ENCODE measurements around the gene CCDC18. TPM values are rescaled to one million over a fixed set of nuclear protein-coding genes. Genes with fewer than 3 reads are reported as not detected.
"Not testable (repeated sequence)": the region's sequence is repeated elsewhere in the genome, so short reads cannot be mapped to it uniquely, and the experiment has no call there.

Gene CCDC18
- total and polyA plus RNA-seq, 8 donors, result 4.1 to 17.2 (median 11.6) TPM

DNA sequence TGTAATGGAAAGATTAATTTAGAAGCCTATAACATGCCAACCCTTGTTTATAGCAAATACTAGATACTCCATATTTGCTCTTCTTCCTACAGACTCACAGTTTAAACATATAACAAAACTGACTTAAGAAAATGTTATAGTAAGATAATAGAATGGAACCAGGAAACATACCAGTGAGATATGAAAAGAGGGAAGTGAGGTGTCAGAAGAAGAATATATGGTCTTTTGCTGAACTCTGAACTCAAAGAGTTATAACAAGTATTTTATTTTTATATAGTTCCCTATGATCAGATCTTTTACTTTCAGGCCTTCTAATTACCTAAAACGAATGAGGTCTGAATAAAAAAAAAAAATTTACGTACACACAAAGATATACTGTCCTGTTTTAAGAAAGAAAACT, 21.2 kb upstream of the CCDC18 start:
- Histone ChIP-seq H3K4me1 (peaks cover 0 to 15% of the 10 kb centered on the region in 2 donors), H3K27me3 (no peaks in the 10 kb centered on the region), H3K4me3 (no peak overlapping the region), H3K36me3 (peaks cover 8 to 58% of the 10 kb centered on the region in 2 donors), H3K9me3 (no peaks in the 10 kb centered on the region), H3K27ac (no peak overlapping the region)
- intact Hi-C loops (cut with DNase I), result no loop called here
- TF ChIP-seq, protein P1, sequence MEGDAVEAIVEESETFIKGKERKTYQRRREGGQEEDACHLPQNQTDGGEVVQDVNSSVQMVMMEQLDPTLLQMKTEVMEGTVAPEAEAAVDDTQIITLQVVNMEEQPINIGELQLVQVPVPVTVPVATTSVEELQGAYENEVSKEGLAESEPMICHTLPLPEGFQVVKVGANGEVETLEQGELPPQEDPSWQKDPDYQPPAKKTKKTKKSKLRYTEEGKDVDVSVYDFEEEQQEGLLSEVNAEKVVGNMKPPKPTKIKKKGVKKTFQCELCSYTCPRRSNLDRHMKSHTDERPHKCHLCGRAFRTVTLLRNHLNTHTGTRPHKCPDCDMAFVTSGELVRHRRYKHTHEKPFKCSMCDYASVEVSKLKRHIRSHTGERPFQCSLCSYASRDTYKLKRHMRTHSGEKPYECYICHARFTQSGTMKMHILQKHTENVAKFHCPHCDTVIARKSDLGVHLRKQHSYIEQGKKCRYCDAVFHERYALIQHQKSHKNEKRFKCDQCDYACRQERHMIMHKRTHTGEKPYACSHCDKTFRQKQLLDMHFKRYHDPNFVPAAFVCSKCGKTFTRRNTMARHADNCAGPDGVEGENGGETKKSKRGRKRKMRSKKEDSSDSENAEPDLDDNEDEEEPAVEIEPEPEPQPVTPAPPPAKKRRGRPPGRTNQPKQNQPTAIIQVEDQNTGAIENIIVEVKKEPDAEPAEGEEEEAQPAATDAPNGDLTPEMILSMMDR (IDR thresholded peaks at IDR 0.05), result no peak
- DNase-seq (no peak), ATAC-seq (no peak)

DNA sequence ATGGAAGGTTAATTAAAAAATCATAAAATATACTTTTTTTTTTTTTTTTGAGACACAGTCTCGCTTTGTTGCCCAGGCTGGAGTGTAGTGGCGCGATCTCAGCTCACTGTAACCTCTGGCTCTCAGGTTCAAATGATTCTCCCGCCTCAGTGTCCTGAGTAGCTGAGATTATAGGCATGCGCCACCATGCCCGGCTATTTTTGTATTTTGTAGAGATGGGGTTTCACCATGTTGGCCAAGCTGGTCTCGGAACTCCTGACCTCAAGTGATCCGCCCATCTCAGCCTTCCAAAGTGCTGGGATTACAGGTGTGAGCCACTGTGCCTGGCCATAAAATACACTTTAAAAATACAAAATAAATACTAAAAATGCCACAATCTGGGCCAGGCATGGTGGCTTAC, 17.2 kb upstream of the CCDC18 start:
- intact Hi-C loops (cut with DNase I), result not testable (repeated sequence)

DNA sequence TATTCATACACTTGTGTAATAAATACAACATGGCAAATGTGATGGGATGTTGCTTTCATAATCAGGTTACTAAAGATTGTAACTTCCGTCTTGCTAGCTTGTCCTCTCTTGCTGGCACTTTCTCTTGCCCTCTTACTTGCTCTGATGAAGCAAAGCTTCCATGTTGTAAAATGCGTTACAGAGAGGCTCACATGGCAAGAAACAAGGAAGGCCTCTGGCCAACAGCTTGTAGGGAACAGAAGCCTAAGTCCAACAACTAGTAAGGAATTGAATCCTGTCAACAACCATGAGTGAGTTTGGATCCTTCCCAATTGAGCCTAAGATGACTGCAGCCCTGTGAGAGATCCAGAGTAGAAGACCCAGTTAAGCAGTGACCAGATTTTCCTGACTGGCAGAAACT, 15.7 kb upstream of the CCDC18 start:
- no peak overlapping the region for H3K4me3 ChIP-seq

More for the DNA sequence above, 17.2 kb upstream of the CCDC18 start:
- H3K27ac ChIP-seq, ATAC-seq, H3K27me3 ChIP-seq, DNase-seq, H3K4me3 ChIP-seq, H3K9me3 ChIP-seq: not testable (repeated sequence)
- peaks cover 0 to 17% of the 10 kb centered on the region in 2 donors for H3K4me1 ChIP-seq
- peaks cover 5 to 18% of the 10 kb centered on the region in 2 donors for H3K36me3 ChIP-seq

DNA sequence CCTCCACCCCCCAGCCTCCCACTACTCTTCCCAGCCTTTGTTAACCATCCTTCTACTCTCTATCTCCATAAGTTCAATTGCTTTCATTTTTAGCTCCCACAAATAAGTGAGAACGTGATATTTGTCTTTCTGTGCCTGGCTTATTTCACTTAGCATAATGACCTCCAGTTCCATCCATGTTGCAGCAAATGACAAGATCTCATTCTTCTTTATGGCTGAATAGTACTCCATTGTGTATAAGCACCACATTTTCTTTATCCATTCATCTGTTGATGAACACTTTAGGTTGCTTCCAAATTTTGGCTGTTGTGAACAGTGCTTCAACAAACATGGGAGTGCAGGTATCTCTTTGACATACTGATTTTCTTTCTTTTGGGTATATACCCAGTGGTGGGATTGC, 14.6 kb upstream of the CCDC18 start:
- DNase-seq; H3K27ac ChIP-seq; ATAC-seq; intact Hi-C loops (cut with DNase I); H3K9me3 ChIP-seq; H3K36me3 ChIP-seq; H3K4me3 ChIP-seq; H3K27me3 ChIP-seq: not testable (repeated sequence)
- H3K4me1 ChIP-seq, result peaks cover 0 to 17% of the 10 kb centered on the region in 2 donors

More for the DNA sequence above, 15.7 kb upstream of the CCDC18 start:
- Histone ChIP-seq H3K27me3 (no peaks in the 10 kb centered on the region), H3K9me3 (no peaks in the 10 kb centered on the region), H3K4me1 (peaks cover 0 to 17% of the 10 kb centered on the region in 2 donors), H3K27ac (peak overlapping the region in 1 of 2 donors; percentile 61), H3K36me3 (peaks cover 0 to 3% of the 10 kb centered on the region in 2 donors)
- ATAC-seq (no peak), DNase-seq (no peak)
- intact Hi-C loops (cut with DNase I), result no loop called here
- TF ChIP-seq, protein P1 (IDR thresholded peaks at IDR 0.05), result no peak

DNA sequence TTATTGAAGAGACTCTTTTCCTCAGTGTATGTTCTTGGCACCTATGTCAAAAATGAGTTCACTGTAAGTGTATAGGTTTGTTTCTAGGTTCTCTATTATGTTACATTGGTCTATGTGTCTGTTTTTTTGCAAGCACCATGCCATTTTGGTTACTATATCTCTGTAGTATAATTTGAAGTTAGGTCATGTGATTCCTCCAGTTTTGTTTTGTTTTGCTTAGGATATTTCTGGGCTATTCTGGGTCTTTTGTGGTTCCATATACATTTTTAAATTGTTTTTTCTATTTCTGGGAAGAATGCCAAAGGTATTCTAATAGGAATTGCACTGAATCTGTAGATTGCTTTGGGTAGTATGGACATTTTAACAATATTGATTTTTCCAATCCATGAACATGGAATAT, 13.5 kb upstream of the CCDC18 start:
- ATAC-seq, result no peak
- no peaks in the 10 kb centered on the region for H3K9me3 ChIP-seq
- intact Hi-C loops (cut with DNase I), result no loop called here
- peaks cover 0 to 23% of the 10 kb centered on the region in 2 donors for H3K4me1 ChIP-seq
- no peak overlapping the region for H3K4me3 ChIP-seq
- peaks cover 0 to 6% of the 10 kb centered on the region in 2 donors for H3K36me3 ChIP-seq
- H3K27ac ChIP-seq, result no peak overlapping the region
- TF ChIP-seq, protein P1 (IDR thresholded peaks at IDR 0.05), result no peak
- no peak for DNase-seq
- H3K27me3 ChIP-seq, result no peaks in the 10 kb centered on the region

DNA sequence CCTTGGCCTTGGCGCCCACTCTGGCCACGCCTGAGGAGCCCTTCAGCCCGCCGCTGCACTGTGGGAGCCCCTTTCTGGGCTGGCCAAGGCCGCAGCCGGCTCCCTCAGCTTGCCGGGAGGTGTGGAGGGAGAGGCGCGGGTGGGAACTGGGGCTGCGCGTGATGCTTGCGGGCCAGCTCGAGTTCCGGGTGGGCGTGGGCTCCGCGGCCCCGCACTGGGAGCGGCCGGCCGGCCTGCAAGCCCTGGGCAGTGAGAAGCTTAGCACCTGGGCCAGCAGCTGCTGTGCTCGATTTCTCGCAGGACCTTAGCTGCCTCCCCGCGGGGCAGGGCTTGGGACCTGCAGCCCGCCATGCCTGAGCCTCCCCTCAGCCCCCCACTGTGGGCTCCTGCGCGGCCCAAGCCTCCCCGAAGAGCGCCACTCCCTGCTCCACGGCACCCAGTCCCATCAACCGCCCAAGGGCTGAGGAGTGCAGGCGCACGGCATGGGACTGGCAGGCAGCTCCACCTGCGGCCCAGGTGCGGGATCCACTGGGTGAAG, 10.3 kb upstream of the CCDC18 start:
- intact Hi-C loops (cut with DNase I); H3K4me3 ChIP-seq: not testable (repeated sequence)
- peaks cover 0 to 16% of the 10 kb centered on the region in 2 donors for H3K36me3 ChIP-seq

DNA sequence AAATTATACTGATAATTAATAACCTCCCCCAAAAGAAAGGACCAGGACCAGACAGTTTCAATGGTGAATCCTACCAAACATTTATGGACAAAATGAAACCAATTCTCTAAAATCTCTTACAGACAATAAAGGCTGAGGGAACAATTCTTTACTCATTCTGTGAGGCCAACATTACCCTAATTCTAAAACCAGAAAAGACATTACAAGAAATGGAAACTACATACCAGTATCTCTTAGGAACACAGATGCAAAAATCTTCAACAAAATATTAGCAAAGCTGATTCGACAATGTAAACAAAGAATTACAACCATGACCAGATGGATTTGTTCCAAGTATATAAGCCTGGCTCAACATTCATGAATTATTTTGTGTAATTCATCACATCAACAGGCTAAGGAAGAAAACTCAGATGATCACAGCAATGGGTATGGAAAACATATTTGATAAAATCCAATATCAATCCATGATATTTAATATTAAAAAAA, 8.9 kb upstream of the CCDC18 start:
- Histone ChIP-seq H3K27ac (no peak overlapping the region), H3K36me3 (peaks cover 0 to 16% of the 10 kb centered on the region in 2 donors), H3K4me3 (no peak overlapping the region), H3K27me3 (no peaks in the 10 kb centered on the region), H3K4me1 (peaks cover 0 to 44% of the 10 kb centered on the region in 2 donors), H3K9me3 (no peaks in the 10 kb centered on the region)
- TF ChIP-seq, protein P1 (IDR thresholded peaks at IDR 0.05), result no peak
- ATAC-seq (no peak), DNase-seq (no peak)
- intact Hi-C loops (cut with DNase I), result no loop called here

More for the DNA sequence above, 10.3 kb upstream of the CCDC18 start:
- H3K4me1 ChIP-seq, result peaks cover 0 to 37% of the 10 kb centered on the region in 2 donors
- not testable (repeated sequence) for ATAC-seq, H3K9me3 ChIP-seq, H3K27me3 ChIP-seq, H3K27ac ChIP-seq
- DNase-seq, result peak in 1 of 4 donors; percentile 72
